GM13977 (cell line): ENCODE measurements around the gene AQP6.

Experiments used
- DNase-seq: peaks from one replicate; pipeline ENCODE4 v3.0.0; 2012; ENCODE audit warnings: low spot score
- in situ Hi-C: fragments of 300-500 bp; cut with MboI; formaldehyde crosslinking; loops from one replicate; pipeline ENCODE4 v1.12.0; 2022; ENCODE audit warnings: low sequenced_read_pairs, low pct_unique_long_range_greater_than_20kb, mixed read lengths, inconsistent platforms; ENCODE audit not compliant: unreplicated experiment
- TF ChIP-seq, protein P1 (sequence below): IDR thresholded peaks from 2 replicates; pipeline ENCODE4 v1.5.1; 2012; ENCODE audit warnings: mild to moderate bottlenecking, control low read depth; ENCODE audit not compliant: insufficient read depth; ENCODE audit errors: extremely low read depth, missing control alignments

AQP6 gene

GRCh38 chr12:49966511-49967041 is 6.2 kb upstream of the AQP6 start:
- no peak for DNase-seq
- TF ChIP-seq, protein P1, sequence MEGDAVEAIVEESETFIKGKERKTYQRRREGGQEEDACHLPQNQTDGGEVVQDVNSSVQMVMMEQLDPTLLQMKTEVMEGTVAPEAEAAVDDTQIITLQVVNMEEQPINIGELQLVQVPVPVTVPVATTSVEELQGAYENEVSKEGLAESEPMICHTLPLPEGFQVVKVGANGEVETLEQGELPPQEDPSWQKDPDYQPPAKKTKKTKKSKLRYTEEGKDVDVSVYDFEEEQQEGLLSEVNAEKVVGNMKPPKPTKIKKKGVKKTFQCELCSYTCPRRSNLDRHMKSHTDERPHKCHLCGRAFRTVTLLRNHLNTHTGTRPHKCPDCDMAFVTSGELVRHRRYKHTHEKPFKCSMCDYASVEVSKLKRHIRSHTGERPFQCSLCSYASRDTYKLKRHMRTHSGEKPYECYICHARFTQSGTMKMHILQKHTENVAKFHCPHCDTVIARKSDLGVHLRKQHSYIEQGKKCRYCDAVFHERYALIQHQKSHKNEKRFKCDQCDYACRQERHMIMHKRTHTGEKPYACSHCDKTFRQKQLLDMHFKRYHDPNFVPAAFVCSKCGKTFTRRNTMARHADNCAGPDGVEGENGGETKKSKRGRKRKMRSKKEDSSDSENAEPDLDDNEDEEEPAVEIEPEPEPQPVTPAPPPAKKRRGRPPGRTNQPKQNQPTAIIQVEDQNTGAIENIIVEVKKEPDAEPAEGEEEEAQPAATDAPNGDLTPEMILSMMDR = peak; percentile 8
- in situ Hi-C loops = loop anchor here (10.0 kb wide), 1 partner anchor 88 kb away; the partner anchor contains the start of gene ASIC1

DNA sequence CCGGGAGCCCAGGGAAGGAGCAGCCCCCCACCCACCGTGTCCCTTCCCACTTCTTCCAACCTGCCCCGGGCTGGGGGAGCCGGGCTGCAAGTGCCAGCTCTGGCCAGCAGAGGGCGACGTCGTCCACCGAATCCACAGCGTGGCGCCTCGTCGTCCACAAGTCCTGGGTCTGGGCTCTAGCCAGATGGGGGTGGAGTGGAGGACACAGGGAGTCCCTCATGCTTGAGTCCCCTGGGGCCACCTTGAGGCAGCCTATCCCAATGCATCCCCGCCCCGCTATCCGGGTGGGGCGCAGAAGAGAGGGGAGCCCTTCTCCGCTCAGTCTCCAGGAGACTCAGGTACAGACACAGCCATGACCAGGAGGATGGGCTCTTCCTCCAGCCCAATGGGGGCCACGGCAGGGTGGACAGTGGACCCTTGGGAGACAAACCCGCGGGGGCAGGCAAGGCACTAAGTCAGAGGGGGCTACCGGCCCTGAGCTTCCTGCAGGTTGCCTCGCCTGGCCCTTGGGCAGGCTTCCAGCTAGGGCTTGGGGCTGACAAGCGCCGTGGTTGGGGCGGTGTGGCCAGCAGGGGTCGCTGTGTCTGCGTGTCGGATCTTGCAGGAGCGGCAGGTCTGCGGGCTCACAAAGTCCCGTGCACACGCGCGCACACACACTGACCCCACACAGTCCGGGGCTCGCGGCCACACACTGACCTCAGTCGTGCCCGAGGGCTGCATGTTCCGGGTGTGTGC is 5.5 kb upstream of the AQP6 start:
- TF ChIP-seq, protein P1 = peak; percentile 99
- in situ Hi-C loops = loop anchor here (10.0 kb wide), 1 partner anchor 88 kb away; the partner anchor contains the start of gene ASIC1
- DNase-seq = peak; percentile 92

- in situ Hi-C loops = loop anchor here (10.0 kb wide), 1 partner anchor 87 kb away; the partner anchor contains the start of gene ASIC1
- no peak for DNase-seq
- TF ChIP-seq, protein P1 = no peak
These were observed 4.9 kb upstream of the AQP6 start for GRCh38 chr12:49967777-49968250.

GRCh38 chr12:49968471-49968870 is 4.3 kb upstream of the AQP6 start:
- in situ Hi-C loops = loop anchor here (10.0 kb wide), 1 partner anchor 86 kb away; the partner anchor contains the start of gene ASIC1
- TF ChIP-seq, protein P1 = no peak
- DNase-seq = no peak

DNA sequence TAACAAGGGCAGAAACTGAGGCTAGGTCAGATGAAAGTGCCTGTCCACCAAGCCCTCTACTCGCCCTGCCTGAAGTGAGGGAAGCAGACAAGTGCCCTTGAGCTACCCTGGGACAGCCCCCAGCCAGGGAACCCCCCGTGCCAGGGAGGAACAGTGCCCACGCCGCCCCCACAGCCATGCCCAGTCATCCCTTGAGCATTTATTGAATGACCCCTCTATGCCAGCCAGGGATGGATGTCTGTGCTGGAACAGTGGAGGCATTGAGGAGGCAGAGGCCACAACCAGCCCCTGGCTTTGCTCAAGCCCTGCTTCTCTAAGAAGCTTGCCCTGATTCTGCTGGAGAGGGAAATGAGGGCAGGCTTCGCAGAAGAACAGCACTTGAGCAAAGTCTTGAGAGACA is 3.7 kb upstream of the AQP6 start:
- no peak for DNase-seq
- in situ Hi-C loops = loop anchor here (10.0 kb wide), 1 partner anchor 86 kb away; the partner anchor contains the start of gene ASIC1
- TF ChIP-seq, protein P1 = no peak

- no peak for DNase-seq
- TF ChIP-seq, protein P1 = no peak
- in situ Hi-C loops = loop anchor here (10.0 kb wide), 1 partner anchor 85 kb away; the partner anchor contains the start of gene ASIC1
These were observed 2.9 kb upstream of the AQP6 start for GRCh38 chr12:49969651-49970429.
